ENCODE measurements around the gene CD300E. TPM values are rescaled to one million over a fixed set of nuclear protein-coding genes. Genes with fewer than 3 reads are reported as not detected.
A peak's percentile ranks its signal among the peaks of the same experiment; 100 is the strongest.

CD300E gene
- total RNA-seq, 6 experiments from 2014 or later, result not detected

DNA sequence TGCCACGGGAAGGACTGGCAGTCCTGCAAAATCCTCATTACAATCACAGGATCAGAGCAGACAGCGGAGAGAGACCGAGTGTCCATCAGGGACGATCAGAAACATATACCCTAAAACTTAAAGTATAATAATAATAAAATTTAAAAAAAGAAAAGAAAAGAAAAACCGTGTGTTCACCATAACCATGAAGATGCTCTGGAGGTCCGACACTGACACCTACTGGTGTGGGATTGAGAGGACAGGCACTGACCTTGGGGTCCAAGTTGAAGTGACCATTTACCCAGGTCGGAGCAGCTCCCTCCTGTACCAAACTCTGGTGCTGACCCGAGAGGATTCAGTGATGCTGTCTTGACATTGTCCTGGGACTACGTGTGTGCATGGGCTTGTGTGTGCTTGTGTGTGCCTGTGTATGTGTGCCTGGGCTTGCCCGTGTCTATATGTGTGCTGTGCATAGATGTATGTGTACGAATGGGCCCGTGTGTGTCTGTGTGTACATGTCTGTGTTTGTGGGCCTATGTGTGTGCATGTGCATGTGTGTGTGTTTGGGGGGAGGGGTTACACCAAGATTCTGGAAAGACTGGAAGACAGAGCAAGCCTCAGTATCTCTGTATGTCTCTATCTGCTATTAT, 21.5 kb downstream of the CD300E start:
- TF ChIP-seq, protein P1, sequence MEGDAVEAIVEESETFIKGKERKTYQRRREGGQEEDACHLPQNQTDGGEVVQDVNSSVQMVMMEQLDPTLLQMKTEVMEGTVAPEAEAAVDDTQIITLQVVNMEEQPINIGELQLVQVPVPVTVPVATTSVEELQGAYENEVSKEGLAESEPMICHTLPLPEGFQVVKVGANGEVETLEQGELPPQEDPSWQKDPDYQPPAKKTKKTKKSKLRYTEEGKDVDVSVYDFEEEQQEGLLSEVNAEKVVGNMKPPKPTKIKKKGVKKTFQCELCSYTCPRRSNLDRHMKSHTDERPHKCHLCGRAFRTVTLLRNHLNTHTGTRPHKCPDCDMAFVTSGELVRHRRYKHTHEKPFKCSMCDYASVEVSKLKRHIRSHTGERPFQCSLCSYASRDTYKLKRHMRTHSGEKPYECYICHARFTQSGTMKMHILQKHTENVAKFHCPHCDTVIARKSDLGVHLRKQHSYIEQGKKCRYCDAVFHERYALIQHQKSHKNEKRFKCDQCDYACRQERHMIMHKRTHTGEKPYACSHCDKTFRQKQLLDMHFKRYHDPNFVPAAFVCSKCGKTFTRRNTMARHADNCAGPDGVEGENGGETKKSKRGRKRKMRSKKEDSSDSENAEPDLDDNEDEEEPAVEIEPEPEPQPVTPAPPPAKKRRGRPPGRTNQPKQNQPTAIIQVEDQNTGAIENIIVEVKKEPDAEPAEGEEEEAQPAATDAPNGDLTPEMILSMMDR (IDR thresholded peaks at IDR 0.05), result peak; percentile 70
- peaks cover 21% of the 10 kb centered on the region for H3K9me3 Mint-ChIP-seq
- H3K4me1 Mint-ChIP-seq (ENCODE audit: low read depth), result peaks cover 9% of the 10 kb centered on the region; the same call in 1 of the 2 replicates
- no peak for DNase-seq
- no peaks in the 10 kb centered on the region for H3K36me3 Mint-ChIP-seq (ENCODE audit: low read depth)
- H3K27ac Mint-ChIP-seq, result no peak overlapping the region
- no peak overlapping the region for H3K4me3 Mint-ChIP-seq
- peaks cover 6% of the 10 kb centered on the region for H3K27me3 Mint-ChIP-seq (ENCODE audit: insufficient read depth)

DNA sequence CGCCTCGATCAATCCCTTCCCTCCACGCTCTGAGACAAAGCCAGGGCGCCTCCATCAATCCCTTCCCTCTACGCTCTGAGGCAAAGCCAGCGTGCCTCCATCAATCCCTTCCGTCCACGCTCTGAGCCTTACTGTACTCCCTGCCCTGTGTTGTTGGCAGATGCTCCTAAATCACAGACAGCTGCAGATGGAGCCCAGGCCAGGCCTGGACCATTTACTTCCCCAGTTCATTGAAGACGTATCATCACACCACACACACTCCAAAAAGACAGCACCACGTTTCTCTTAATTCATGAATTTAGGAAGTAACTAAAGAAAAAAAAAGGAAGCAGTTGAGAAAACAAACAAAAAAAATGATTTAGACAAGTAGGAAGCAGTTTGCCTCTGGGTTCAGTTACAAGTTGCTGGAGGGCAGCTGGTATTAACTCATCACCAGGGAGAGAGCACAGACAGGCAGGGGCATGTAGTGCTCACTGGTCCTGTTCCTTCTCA, 24.0 kb downstream of the CD300E start:
- Mint-ChIP-seq H3K36me3 (ENCODE audit: low read depth) (no peaks in the 10 kb centered on the region), H3K4me1 (ENCODE audit: low read depth) (no peaks in the 10 kb centered on the region), H3K27me3 (ENCODE audit: insufficient read depth) (peaks cover 6% of the 10 kb centered on the region), H3K4me3 (no peak overlapping the region), H3K27ac (no peak overlapping the region), H3K9me3 (peaks cover 39% of the 10 kb centered on the region)
- TF ChIP-seq, protein P1 (IDR thresholded peaks at IDR 0.05), result no peak
- DNase-seq, result no peak

DNA sequence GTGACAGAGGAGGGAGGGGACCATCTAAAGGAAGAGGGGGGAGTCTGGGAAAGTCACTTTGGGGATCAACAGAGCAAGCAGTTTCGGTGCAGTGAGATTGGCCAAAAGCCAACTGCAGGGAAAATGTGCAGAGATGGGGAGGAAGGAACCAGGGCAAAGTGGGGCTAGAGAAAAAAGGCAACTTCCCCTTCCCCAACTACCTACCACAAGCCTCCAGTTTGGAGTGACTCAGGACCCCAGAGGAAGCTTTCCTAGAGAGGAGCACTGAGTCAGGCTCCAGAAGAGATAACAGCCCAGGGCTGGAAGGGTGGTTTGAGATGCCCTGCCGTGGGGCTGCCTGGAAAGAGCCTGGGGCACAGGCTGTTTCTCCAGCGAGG, 24.5 kb downstream of the CD300E start:
- Mint-ChIP-seq H3K9me3 (peaks cover 39% of the 10 kb centered on the region), H3K4me1 (ENCODE audit: low read depth) (no peaks in the 10 kb centered on the region), H3K4me3 (no peak overlapping the region), H3K27me3 (ENCODE audit: insufficient read depth) (peaks cover 6% of the 10 kb centered on the region), H3K27ac (no peak overlapping the region), H3K36me3 (ENCODE audit: low read depth) (no peaks in the 10 kb centered on the region)
- TF ChIP-seq, protein P1 (IDR thresholded peaks at IDR 0.05), result no peak
- DNase-seq, result no peak

DNA sequence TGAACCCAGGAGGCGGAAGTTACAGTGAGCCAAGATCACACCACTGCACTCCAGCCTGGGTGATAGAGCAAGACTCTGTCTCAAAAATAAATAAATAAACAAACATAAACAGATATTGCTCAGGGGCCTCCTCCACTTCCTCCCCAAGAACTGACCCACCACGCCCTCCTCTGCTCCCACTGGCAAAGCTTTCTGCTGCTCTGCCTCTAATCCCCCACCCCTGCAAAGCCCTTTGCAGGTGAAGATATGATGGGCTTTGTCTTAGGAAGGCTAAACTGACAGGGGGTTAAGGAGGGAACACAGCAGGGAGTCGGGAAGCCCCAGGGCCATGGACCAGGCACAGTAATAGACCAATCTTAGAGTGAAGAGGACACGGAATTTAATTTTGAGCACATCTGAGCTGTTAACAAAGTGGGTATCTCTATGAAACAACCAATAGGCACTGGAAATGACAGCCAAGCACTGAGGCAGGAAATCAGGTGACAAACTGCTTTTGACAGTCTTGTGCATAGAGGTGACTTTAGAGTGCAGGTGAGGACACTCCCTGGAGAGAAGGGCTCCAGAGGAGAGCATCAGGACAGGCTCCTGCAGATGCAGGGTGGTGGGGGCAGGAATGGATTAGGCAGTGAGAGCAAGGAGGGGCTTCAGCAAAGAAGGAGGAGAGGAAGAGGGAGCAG, 25.1 kb downstream of the CD300E start:
- TF ChIP-seq, protein P1 (IDR thresholded peaks at IDR 0.05), result no peak
- Mint-ChIP-seq H3K36me3 (ENCODE audit: low read depth) (no peaks in the 10 kb centered on the region), H3K4me3 (no peak overlapping the region), H3K27ac (no peak overlapping the region), H3K27me3 (ENCODE audit: insufficient read depth) (peaks cover 6% of the 10 kb centered on the region), H3K4me1 (ENCODE audit: low read depth) (no peaks in the 10 kb centered on the region), H3K9me3 (peaks cover 39% of the 10 kb centered on the region)
- DNase-seq, result no peak

DNA sequence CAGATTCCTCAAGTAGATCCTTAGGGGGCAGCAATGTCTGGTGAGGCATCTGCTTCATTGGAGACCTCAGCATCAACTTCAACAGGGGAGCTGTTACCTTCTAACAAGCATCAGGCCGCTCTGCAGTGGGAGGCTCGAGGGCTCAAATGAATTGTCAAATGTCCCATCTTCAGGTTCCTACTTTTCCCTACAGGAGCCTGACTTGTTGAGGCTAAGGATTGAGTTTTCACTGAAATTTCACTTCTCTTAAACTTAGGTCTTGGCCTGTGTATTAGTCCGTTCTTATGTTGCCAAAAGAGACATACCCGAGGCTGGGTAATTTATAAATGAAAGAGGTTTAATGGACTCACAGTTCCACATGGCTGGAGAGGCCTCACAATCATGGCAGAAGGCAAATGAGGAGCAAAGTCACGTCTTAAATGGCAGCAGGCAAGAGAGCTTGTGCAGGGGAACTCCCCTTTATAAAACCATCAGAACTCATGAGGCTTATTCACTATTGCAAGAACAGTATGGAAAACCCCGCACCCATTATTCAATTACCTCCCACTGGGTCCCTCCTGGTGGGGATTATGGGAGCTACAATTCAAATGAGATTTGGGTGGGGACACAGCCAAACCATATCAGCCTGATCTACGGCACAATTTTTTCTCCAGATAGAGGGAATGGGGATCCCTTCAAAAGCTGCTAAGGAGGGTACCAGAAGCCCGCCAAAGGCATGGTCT, 26.3 kb downstream of the CD300E start:
- TF ChIP-seq, protein P1 (IDR thresholded peaks at IDR 0.05), result no peak
- H3K27ac Mint-ChIP-seq, result no peak overlapping the region
- peaks cover 5% of the 10 kb centered on the region; the same call in 1 of the 2 replicates for H3K27me3 Mint-ChIP-seq (ENCODE audit: insufficient read depth)
- no peak for DNase-seq
- H3K4me1 Mint-ChIP-seq (ENCODE audit: low read depth), result no peaks in the 10 kb centered on the region
- peaks cover 44% of the 10 kb centered on the region for H3K9me3 Mint-ChIP-seq
- H3K4me3 Mint-ChIP-seq, result no peak overlapping the region
- no peaks in the 10 kb centered on the region; the same call in 1 of the 2 replicates for H3K36me3 Mint-ChIP-seq (ENCODE audit: low read depth)

Measured in HFFc6 (cell line).